AG09319 (cell line): ENCODE results near the gene UNC119.
A peak's percentile ranks its signal among the peaks of the same experiment; 100 is the strongest.
"Not testable (repeated sequence)": the region's sequence is repeated elsewhere in the genome, so short reads cannot be mapped to it uniquely, and the experiment has no call there.

Experiments used
- DNase-seq: peaks from one replicate; pipeline ENCODE4 v3.0.0-alpha.2; 2010; ENCODE audit warnings: low read depth; ENCODE audit errors: extremely low read depth
- TF ChIP-seq, protein P1 (sequence below): IDR thresholded peaks from 2 replicates; pipeline ENCODE4 v1.5.1; 2011; ENCODE audit warnings: low read depth, mild to moderate bottlenecking, inconsistent platforms, low read length, moderate library complexity

The UNC119 gene

GRCh38 chr17:28527181-28527681 lies 25.2 kb downstream of the UNC119 start:
- TF ChIP-seq, protein P1, sequence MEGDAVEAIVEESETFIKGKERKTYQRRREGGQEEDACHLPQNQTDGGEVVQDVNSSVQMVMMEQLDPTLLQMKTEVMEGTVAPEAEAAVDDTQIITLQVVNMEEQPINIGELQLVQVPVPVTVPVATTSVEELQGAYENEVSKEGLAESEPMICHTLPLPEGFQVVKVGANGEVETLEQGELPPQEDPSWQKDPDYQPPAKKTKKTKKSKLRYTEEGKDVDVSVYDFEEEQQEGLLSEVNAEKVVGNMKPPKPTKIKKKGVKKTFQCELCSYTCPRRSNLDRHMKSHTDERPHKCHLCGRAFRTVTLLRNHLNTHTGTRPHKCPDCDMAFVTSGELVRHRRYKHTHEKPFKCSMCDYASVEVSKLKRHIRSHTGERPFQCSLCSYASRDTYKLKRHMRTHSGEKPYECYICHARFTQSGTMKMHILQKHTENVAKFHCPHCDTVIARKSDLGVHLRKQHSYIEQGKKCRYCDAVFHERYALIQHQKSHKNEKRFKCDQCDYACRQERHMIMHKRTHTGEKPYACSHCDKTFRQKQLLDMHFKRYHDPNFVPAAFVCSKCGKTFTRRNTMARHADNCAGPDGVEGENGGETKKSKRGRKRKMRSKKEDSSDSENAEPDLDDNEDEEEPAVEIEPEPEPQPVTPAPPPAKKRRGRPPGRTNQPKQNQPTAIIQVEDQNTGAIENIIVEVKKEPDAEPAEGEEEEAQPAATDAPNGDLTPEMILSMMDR, result no peak
- no peak for DNase-seq

GRCh38 chr17:28526381-28526780 lies 26.0 kb downstream of the UNC119 start:
- TF ChIP-seq, protein P1, result no peak

DNA sequence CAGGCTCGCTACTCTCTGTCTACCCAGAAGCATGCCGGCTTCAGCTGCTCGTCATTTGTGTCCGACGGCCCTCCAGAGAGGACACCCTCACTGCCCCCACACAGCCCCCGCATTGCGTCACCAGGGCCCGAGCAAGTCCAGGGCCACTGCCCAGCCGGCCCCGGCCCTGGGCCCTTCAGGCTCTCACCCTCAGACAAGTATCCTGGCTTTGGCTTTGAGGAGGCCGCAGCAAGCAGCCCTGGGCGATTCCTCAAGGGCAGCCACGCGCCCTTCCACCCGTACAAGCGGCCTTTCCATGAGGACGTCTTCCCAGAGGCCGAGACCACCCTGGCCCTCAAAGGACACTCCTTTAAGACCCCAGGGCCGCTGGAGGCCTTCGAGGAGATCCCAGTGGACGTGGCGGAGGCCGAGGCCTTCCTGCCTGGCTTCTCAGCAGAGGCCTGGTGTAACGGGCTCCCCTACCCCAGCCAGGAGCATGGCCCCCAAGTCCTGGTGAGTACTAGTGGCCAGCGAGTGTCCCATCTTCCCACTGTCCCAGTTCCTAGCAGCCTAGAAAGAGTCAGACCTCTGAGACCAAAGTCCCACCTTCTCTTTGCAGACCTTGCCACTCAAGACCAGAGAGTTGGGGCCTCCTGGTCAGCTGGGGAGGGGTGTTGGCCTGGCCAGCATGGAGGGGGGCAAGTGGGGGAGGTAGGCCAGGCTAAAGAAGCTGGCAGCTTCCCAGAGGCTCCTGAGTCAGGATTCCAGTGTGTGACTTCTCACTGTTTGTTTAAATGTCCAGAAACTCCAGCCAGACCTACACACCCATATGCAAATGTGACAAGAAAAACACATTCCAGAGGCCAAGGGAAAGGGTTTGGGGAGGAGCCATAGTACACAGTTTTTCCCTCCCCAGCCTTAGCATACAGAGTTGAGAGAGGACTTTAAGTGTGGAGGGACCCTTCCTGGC lies 27.7 kb downstream of the UNC119 start:
- peak; percentile 4 for DNase-seq
- TF ChIP-seq, protein P1, result no peak

More at GRCh38 chr17:28526381-28526780, 26.0 kb downstream of the UNC119 start:
- no peak for DNase-seq

GRCh38 chr17:28523876-28524275 lies 28.5 kb downstream of the UNC119 start:
- no peak for DNase-seq
- TF ChIP-seq, protein P1, result no peak

GRCh38 chr17:28523186-28523585 lies 29.2 kb downstream of the UNC119 start:
- TF ChIP-seq, protein P1, result no peak
- DNase-seq, result no peak

DNA sequence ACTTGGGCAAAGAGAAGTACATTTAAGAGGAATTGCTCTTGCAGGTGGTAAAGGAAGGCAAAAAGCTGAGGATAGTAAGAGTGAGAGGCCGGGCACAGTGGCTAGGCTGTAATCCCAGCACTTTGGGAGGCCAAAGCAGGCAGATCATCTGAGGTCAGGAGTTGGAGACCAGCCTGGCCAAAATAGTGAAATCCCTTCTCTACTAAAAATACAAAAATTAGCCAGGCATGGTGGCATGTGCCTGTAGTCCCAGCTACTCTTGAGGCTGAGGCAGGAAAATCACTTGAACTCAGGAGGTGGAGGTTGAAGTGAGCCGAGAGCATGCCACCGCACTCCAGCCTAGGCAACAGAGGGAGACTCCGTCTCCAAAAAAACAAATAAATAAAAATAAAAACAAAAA lies 30.1 kb downstream of the UNC119 start:
- DNase-seq, result not testable (repeated sequence)

- TF ChIP-seq, protein P1, result no peak
- DNase-seq, result no peak
Measured at GRCh38 chr17:28521311-28522085, 30.9 kb downstream of the UNC119 start.
